Upper lobe of right lung (tissue), 1 donor: ENCODE results near the gene FAM163A. TPM values are rescaled to one million over a fixed set of nuclear protein-coding genes. Genes with fewer than 3 reads are reported as not detected.
A peak's percentile ranks its signal among the peaks of the same experiment; 100 is the strongest.
"Not testable (repeated sequence)": the region's sequence is repeated elsewhere in the genome, so short reads cannot be mapped to it uniquely, and the experiment has no call there.

Experiments
- ATAC-seq: fragments of 200-7000 bp; cut with Tn5 transposase; one replicate; pipeline ENCODE4 v1.9.1; 2020; ENCODE audit warnings: mild to moderate bottlenecking, moderate library complexity
- DNase-seq: peaks from one replicate; pipeline ENCODE4 v3.0.0-alpha.2; 2020
- H3K27ac ChIP-seq: fragments of 200-600 bp; one replicate; pipeline ENCODE4 v1.8.0; 2022
- H3K27me3 ChIP-seq: fragments of 200-600 bp; one replicate; pipeline ENCODE4 v1.8.0; 2022; ENCODE audit warnings: mild to moderate bottlenecking
- H3K36me3 ChIP-seq: fragments of 200-600 bp; one replicate; pipeline ENCODE4 v1.8.0; 2022
- H3K4me1 ChIP-seq: fragments of 200-600 bp; one replicate; pipeline ENCODE4 v1.8.0; 2022
- H3K4me3 ChIP-seq: fragments of 200-600 bp; one replicate; pipeline ENCODE4 v1.8.0; 2022; ENCODE audit warnings: mild to moderate bottlenecking
- H3K9me3 ChIP-seq: fragments of 200-600 bp; one replicate; pipeline ENCODE4 v1.8.0; 2022
- intact Hi-C: fragments of 100-400 bp; cut with DNase I; formaldehyde crosslinking; loops from one replicate; pipeline ENCODE4 v1.11.0; 2022
- total RNA-seq: library from RNA; stranded (reverse); fragmentation: NEBNext Ultra II Directional; extraction: Animal tissue kit (Norgen Biotek cat#: 25700); gene quantifications from one replicate; pipeline ENCODE4 v1.2.1, GENCODE V29; 2021
- TF ChIP-seq, protein P1 (sequence below): fragments of 200-600 bp; IDR thresholded peaks from one replicate; pipeline ENCODE4 v1.8.0; 2022; ENCODE audit warnings: antibody characterized with exemption
- donor health status: DM: no; HTN: yes; CAD: no; lungs with severe emphysema.

The FAM163A gene
- total RNA-seq, 1 donor from 2014 or later, result not detected

DNA sequence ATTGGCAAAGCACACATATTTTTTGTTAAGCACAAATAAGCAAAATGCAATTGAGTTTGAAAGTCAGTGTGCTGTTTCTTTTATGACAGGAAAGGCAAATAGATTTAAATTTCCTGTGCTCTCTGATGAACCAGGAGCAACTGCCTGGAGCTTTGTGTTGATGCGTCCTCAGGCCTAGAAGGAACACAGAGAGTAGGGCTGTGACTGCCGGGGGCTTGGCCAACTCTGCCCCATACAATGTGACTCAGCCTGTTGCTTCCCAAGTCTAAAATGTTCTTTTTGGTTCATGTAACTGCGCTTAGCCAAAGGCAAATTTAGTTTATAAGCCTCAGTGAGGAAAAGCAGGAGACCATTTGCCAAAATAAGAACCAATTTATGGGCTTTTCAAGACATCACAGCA lies 97.0 kb downstream of the FAM163A start:
- intact Hi-C loops, result no loop called here
- peaks cover 23% of the 10 kb centered on the region for H3K36me3 ChIP-seq

DNA sequence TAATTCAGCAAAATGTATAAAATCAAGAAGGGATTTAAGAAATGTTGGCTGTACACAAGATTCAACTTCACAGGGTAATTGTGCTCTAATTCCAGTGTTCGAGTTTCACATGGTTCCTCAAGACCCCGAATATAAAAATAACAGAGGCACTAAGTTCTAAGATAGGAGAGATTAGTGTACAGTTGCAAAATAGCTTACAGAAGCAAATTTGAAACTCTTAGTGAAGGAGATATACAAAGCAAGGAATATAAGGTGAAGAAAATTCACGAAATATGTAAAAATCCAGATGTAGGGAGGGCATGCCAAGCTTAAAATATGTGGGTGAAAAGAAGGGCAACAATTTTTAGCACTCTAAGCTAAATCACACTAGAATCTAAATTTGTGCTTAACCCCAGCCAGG lies 105.1 kb downstream of the FAM163A start:
- H3K36me3 ChIP-seq, result peaks cover 80% of the 10 kb centered on the region
- H3K27me3 ChIP-seq, result no peaks in the 10 kb centered on the region

More for the DNA sequence above, 97.0 kb downstream of the FAM163A start:
- Histone ChIP-seq H3K9me3 (no peaks in the 10 kb centered on the region), H3K4me3 (no peak overlapping the region), H3K27ac (no peak overlapping the region), H3K27me3 (no peaks in the 10 kb centered on the region), H3K4me1 (no peaks in the 10 kb centered on the region)
- TF ChIP-seq, protein P1, sequence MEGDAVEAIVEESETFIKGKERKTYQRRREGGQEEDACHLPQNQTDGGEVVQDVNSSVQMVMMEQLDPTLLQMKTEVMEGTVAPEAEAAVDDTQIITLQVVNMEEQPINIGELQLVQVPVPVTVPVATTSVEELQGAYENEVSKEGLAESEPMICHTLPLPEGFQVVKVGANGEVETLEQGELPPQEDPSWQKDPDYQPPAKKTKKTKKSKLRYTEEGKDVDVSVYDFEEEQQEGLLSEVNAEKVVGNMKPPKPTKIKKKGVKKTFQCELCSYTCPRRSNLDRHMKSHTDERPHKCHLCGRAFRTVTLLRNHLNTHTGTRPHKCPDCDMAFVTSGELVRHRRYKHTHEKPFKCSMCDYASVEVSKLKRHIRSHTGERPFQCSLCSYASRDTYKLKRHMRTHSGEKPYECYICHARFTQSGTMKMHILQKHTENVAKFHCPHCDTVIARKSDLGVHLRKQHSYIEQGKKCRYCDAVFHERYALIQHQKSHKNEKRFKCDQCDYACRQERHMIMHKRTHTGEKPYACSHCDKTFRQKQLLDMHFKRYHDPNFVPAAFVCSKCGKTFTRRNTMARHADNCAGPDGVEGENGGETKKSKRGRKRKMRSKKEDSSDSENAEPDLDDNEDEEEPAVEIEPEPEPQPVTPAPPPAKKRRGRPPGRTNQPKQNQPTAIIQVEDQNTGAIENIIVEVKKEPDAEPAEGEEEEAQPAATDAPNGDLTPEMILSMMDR, result no peak
- no peak for DNase-seq
- no peak for ATAC-seq

DNA sequence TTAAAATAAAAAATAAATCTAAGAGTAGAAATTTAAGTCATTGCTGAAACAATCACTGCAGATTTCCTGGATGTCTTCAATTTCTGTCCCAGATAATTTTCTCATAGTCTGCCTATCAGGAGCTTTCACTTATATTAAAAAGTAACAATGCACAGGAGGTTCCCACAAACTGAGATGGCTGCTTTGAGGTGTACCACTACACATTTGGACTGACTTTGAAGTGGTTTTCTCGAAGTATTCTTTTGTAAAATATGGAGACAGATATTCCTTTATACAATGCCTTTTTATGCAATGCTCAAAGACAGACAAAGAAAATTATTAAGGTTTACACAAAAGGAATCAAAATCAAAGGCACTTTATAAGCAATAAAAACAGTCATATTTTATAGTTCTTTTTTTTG lies 110.0 kb downstream of the FAM163A start:
- H3K4me3 ChIP-seq, result no peak overlapping the region
- intact Hi-C loops, result no loop called here
- H3K4me1 ChIP-seq, result no peaks in the 10 kb centered on the region
- TF ChIP-seq, protein P1, result no peak
- no peak overlapping the region for H3K27ac ChIP-seq
- peaks cover 66% of the 10 kb centered on the region for H3K36me3 ChIP-seq
- ATAC-seq, result no peak
- no peaks in the 10 kb centered on the region for H3K9me3 ChIP-seq
- no peaks in the 10 kb centered on the region for H3K27me3 ChIP-seq
- DNase-seq, result no peak

More for the DNA sequence above, 105.1 kb downstream of the FAM163A start:
- TF ChIP-seq, protein P1, result no peak
- intact Hi-C loops, result no loop called here
- DNase-seq (no peak), ATAC-seq (no peak)
- no peaks in the 10 kb centered on the region for H3K4me1 ChIP-seq
- no peak overlapping the region for H3K4me3 ChIP-seq
- H3K9me3 ChIP-seq, result no peaks in the 10 kb centered on the region
- H3K27ac ChIP-seq, result no peak overlapping the region

DNA sequence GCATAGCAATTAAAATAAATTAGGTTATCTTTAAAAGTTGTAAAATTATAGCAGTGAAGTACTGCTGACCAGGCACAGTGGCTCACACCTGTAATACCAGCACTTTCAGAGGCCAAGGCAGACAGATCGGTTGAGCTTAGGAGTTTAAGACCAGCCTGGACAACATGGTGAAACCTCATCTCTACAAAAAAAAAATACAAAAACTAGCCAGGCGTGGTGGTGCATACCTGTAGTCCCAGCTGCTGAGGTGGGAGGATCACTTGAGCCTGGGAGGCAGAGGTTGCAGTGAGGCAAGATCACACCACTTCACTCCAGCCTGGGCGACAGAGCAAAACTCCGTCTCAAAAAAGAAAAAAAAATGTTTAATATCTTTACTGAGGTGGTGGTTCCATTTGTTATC lies 112.7 kb downstream of the FAM163A start:
- not testable (repeated sequence) for H3K27me3 ChIP-seq, ATAC-seq, DNase-seq

DNA sequence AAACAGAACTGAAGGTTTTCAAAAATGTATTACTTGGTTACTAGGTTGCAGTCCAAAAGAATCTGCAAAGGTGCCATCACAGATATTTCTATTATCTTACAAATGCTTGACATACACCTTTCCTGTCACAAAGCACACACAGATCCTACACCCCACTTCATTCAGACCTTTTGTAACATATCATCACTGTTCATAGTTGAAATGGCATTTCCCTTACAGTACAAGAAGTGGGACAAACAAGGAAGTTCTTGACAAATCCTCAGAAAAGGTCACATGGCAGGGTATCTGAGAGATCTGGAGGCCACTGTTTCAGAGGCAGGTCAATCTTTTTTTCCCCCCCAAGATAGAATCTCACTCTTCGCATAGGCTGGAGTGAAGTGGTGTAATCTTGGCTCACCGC lies 113.2 kb downstream of the FAM163A start:
- Histone ChIP-seq H3K9me3 (no peaks in the 10 kb centered on the region), H3K36me3 (peaks cover 58% of the 10 kb centered on the region)
- ATAC-seq, result peak; percentile 61

More for the DNA sequence above, 112.7 kb downstream of the FAM163A start:
- peaks cover 58% of the 10 kb centered on the region for H3K36me3 ChIP-seq
- H3K27ac ChIP-seq, H3K4me1 ChIP-seq, intact Hi-C loops, H3K4me3 ChIP-seq, H3K9me3 ChIP-seq: not testable (repeated sequence)

DNA sequence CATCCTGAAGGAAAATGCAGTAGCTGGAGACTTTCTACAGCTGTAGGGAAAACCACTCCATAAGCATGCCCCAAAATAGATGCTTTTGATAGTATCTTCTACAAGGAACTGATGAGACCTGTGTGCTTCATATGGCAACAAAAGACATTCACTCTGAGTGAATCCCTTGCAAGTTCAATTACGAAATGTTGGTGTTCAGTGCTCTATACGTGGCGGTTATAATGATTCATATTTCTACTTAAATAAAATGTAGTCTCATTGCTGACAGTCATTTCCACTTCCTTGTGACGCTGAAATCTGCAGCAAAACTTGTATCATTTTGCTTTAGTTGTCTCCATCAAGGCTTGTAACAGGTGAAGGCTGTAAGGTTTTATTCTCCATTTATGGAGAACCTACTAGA lies 113.9 kb downstream of the FAM163A start:
- H3K27me3 ChIP-seq, result no peaks in the 10 kb centered on the region
- intact Hi-C loops, result no loop called here
- peaks cover 57% of the 10 kb centered on the region for H3K36me3 ChIP-seq
- H3K4me3 ChIP-seq, result no peak overlapping the region
- no peak for DNase-seq
- H3K4me1 ChIP-seq, result no peaks in the 10 kb centered on the region
- TF ChIP-seq, protein P1, result no peak
- no peak overlapping the region for H3K27ac ChIP-seq
- no peak for ATAC-seq
- H3K9me3 ChIP-seq, result no peaks in the 10 kb centered on the region

More for the DNA sequence above, 113.2 kb downstream of the FAM163A start:
- Histone ChIP-seq H3K27ac (no peak overlapping the region), H3K4me3 (no peak overlapping the region), H3K27me3 (no peaks in the 10 kb centered on the region), H3K4me1 (no peaks in the 10 kb centered on the region)
- TF ChIP-seq, protein P1, result no peak
- intact Hi-C loops, result no loop called here
- DNase-seq, result no peak
